COR-L47 (cell line): ENCODE measurements around the gene SMAD6.

Experiments
- DNase-seq: peaks from one replicate; lab custom pipeline; 2025; lab: John Stamatoyannopoulos, UW

SMAD6 gene

DNA sequence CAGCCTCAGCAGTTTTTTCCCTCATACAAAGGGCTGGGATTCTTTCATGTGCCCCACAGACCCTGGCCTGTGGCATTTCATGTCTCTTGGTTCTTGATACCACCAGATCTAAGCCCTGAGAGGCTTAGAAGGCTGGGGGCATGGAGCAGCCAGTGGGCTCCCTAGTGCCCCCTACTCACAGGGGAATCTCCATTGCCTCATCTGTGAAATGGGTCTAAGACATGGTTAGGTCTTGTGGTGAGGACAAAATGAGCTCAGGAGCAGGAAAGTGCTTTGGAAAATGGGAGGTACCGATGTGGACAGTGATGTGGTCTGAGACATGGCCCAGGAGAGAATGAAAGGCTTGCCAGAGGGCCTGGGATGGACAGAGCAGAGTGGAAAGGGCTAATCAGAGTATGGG lies 94.3 kb downstream of the SMAD6 start:
- no peak for DNase-seq

DNA sequence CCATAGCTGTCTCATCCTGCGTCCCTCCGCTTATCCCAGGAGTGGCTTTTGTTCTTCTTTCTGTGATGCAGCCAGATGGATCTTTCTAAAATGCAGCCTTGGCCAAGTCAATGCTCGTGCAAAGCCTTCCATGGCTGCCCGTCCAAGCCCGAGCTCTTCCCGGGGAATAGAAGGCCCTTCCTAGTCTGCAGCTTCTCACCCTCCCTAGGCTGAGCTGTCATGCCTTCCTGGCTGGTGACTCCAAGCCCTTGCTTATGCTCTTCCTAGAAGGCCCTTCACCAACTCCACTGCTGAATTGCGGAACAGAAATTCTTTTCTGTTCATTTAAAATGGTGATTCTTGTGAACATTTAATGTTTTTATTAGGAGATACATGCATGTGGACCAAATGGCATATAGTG lies 95.9 kb downstream of the SMAD6 start:
- DNase-seq, result no peak

DNA sequence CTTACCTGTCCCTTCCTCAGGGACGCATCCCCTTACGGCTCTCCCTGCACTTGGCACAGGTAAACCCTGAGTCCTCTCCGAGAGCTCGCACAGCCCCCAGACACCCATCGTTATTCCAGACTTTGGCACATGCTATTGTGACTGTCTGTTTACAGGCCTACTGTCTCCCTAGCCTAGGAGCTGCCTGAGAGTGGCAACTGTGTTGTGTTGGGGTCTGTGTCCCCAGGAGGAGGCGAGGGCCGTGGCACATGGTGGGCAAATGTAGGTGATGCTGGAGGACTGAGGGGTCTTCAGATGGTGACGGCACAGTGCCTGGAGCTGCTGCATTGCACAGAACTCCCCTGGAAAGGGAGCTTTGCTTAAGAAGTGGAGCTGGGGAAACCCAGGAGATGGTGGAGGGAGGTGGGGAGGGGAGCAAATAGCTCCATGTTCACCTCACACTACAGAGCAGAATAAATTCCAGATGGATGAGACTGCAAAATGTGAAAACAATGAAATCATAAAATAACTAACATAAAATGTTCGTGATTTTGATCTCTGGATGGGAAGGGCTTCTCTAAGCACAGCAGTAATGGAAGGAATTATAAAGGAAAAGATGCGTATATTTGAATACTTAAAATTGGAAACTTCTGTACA lies 96.5 kb downstream of the SMAD6 start:
- no peak for DNase-seq

GRCh38 chr15:66799242-66799641 lies 97.2 kb downstream of the SMAD6 start:
- no peak for DNase-seq

DNA sequence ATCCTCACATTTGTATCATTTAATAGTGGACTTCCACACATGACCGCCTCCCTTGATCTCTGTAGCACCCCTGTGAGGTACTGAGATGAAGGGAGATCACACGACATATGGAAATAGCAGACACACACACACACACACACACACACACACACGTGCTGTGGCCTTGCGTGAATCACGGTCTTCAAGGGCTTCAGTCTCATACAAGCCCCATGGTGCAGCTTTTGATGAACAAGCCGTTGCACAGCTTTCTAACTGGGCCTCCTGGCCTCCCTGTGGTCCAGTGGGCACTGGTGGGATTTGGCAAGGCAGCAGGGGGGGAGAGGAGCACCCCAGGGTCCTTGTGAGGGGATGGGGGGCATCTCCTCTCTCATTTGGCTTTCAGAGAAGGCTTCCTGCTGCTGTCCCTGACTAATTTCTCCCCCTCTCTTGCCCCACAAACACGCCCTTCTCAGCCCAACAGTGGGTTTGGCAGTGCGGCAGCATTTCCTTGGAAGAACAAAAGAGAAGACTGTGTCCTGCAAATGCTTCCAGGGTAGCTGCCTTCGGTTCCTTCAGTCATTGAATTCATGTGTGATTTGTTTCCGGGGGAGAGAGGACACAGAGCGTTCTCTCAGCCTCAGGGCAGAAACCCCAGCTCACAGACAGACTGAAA lies 98.7 kb downstream of the SMAD6 start:
- DNase-seq, result no peak

DNA sequence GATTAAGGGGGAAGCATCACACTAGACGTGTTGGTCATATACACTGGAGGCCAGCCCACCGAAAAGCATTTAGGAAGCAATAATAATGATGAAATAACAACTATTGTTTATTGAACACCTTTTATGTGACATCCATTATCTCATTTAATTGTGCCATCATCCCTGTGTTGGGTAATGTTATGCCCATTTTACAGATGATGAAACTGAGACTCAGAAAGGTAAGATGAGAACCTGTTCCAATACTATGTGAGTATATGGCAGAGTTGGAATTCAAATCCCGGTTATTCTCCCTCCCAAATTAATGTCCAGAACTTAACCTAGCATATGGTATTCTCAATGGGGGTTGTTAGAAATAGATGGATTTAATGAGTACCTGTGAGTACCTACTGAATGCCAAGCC lies 99.2 kb downstream of the SMAD6 start:
- no peak for DNase-seq

GRCh38 chr15:66802025-66803001 lies 100.3 kb downstream of the SMAD6 start:
- no peak for DNase-seq

GRCh38 chr15:66803182-66803729 lies 101.2 kb downstream of the SMAD6 start:
- peak; percentile 20 for DNase-seq

DNA sequence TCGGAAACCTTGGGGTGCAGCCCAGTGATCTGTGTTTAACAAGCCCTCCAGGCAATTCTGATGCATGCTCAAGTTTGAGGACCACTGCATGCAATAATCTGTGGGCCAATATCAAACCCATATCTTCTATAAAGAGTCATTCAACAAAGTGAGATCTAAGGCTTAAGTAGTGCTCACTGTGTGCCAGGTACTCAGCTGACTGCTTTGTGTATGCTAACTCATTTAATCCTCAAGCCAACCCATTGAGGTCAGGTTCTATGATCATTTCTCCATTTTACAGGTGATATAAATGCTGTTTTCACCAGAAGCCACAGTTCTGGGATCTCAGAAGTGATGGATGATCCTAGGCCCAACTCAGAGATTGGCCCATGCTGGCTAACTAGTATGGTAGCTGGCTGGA lies 101.7 kb downstream of the SMAD6 start:
- no peak for DNase-seq

DNA sequence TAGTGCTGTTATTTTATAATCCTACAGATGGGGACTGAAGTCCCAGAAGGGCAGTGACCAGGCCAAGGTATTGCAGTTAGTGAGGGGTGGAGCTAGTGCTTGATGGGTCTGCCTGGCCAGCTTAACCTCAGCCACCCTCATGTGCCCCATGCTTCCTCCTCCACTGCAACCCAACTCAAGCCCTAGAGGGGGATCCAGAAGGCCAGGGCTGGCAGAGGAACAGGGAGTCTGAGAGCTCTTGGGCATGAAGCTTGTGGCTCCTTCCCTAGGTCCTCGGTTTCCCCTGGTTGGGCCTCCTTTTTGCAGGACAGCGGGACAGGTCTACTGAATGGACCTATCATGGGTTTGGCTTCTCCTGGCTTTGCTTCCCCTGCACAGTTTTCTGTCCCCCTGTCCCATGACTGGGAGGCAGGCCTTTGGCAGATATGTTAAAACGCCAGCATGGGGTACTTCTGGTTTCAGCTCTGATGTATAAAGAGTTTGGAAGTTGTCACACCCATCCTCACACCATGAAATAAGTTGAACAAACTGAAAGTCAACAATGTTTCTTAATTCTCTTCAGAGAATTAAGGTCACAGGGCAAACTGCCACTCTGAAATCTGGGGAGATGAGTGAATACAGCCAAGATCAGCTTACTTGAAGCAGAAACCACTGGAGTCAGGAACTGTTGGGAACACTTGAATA lies 103.3 kb downstream of the SMAD6 start:
- no peak for DNase-seq

DNA sequence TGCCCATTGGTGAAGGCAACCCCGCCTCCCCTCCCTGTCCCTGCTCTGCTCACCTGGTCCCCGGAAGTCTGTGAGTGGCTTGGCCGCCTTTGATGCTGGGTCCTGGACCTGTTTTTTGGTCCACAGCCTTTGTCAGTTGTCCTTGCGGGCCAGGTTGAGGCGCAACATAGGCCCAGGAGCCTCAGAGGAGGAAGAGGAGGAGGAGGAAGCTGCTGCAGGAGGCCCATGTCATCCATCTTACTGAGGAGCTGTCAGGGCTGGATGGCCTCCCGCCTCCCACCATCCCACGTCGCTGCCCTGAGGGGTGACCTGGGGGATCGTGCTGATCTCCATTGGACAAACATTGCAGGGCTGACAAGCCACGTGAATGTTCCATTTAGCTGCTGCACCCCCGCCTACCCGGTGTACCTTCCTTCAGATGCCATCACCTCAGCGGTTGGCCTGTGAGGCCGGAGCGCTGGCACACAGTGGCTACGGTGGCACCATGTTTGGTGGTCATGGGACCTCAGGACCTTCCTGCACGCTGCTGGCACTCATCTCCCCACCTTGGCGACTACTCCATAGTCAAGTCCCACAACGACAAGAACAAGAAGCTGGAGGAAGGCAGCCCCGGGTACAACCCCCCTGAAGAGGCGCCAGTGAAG lies 106.3 kb downstream of the SMAD6 start:
- DNase-seq, result no peak

GRCh38 chr15:66809664-66810063 lies 107.6 kb downstream of the SMAD6 start:
- DNase-seq, result no peak

DNA sequence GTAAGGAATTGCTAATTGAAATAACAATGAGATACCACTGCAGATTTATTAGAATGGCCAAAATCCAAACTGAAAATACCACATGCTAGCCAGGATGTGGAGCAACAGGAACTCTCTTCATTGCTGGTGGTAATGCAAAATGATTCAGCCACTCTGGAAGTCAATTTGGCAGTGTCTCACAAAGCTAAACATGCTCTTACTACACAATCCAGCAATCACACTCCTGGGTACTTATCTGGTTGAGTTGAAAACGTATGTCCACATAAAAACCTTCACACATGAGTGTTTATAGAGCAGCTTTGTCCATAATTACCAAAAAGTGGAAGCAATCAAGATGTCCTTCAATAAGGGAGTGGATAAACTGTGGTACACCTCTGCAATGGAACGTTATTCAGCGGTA lies 113.3 kb downstream of the SMAD6 start:
- DNase-seq, result no peak

DNA sequence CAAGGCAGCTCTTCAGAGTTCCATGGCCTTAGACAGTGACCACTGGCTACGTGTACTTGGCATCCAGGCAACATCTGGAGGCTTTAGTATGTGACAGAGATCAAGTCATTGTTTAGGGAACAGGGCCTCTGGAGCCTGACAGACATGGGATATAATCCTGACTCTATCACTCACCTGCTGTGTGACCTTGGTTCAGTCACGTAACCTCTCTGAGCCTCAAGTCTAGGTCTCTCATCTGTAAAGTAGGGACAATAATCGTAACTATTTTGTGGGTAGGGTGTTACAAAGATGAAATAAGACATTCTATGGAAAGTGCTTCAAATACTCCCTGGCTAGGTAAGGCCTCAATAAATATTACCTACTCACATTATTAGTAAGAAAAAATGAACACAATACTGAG lies 114.2 kb downstream of the SMAD6 start:
- no peak for DNase-seq

GRCh38 chr15:66819084-66819483 lies 117.0 kb downstream of the SMAD6 start:
- DNase-seq, result no peak

DNA sequence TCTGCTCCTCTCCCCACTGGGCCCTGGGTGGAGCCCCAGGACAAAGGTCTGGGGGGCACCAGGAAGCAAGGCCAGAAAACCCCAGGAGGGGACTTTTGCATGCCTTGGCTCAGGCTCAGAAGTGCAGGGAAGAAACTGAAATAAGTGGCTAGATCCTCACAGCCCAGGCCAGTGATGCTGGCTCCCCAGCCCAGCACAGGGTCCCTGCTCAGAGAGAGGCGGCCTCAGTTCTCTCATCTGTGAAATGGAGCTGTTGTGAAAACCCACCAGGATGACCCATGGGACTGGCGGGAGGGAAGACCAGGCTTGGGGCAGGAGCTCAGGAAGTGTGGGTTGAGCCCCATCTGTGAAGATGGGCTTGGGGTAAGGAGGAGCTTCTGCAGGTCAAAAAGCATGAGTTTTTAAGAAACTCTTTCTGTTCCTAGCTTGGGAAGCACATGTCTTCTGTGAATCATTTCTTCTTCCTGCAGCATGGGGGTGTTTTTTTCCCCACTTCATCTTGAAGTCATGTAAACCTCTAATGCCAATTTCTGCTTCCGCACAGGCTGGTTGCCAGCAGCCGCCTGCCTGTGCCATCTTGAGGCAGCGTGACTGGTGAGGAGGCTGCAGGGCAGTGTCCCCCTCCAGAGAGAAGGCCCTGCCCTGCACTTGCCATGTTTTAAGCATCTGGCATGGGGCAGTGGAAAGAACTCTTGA lies 118.6 kb downstream of the SMAD6 start:
- no peak for DNase-seq

DNA sequence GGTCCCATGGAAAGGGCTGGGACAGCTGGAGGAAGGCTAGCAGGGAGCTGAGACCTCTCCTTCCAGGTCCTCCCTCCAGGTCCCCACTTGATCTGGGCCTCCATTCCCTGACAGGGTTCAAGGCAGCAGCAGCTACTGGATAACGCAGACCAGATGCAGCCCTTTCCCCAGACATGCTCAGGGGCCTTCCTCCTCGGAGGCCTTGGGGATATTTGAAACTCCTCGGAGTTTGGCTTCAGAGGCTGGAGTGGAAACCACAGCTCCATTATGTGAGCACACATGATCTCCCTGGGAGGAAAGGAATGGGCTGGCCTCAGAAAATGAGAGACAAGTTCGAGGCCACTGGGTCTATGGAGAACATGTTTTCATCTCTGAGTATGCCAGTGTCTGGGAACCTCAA lies 119.3 kb downstream of the SMAD6 start:
- DNase-seq, result no peak

GRCh38 chr15:66822114-66822513 lies 120.1 kb downstream of the SMAD6 start:
- no peak for DNase-seq

- DNase-seq, result no peak
These were observed 120.5 kb downstream of the SMAD6 start for GRCh38 chr15:66822576-66822975.

DNA sequence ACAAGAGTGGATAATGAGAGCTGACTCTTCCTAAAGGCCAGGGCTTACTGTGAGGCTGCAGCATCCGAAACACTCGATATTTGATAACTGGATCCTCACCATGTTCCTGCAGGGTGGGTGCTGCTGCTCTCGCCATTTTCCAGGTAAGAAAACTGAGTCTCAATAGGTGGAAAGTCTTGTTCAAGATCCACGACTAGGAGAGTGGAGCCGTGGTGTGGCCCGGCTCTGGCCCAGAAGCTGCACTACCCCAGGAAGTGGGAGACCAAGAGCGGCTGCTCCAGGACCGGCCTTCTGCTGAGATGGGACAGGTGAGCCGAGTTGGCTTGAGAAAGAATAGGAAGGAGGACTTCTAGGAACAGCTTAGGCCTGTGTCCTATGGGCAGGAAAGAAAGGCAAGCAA lies 121.6 kb downstream of the SMAD6 start:
- no peak for DNase-seq

DNA sequence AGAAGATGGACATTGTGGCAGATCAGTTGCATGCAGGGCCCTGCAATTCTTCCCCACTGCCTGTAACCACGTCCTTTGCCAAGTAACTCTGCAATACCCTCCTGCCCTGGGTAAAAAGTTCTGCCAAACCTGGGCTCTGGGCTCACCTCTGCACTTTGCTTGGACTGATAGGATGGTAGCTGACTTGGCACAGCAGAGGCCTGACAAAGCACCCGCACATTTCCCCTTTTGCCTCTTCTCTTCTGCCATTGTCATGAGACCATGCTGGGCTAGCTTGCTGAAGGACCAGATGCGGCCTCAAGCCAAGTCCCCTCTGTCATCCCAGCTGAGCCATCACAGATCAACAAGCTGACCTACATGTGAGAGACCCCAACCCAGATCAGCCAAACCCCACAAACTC lies 122.4 kb downstream of the SMAD6 start:
- no peak for DNase-seq
